HEK293T (cell line): ENCODE results near the gene TMCO5A.

Experiments used
- CTCF ChIA-PET: fragments of 350-600 bp; formaldehyde crosslinking; extraction: SDS; loops from one replicate; lab custom pipeline; 2021; ENCODE audit warnings: antibody characterized with exemption, inconsistent platforms; lab: Yijun Ruan, JAX
- POLR2A ChIA-PET: fragments of 350-600 bp; formaldehyde crosslinking; extraction: SDS; loops from one replicate; lab custom pipeline; 2020; ENCODE audit warnings: antibody characterized with exemption, inconsistent platforms; lab: Yijun Ruan, JAX
- DNase-seq: peaks from one replicate; pipeline ENCODE4 v3.0.0; 2012; ENCODE audit warnings: mixed read lengths; ENCODE audit errors: extremely low spot score
- ARNT ChIP-seq: fragments of 450-650 bp; IDR thresholded peaks from 2 replicates; pipeline ENCODE4 v1.6.1; 2017; ENCODE audit warnings: mild to moderate bottlenecking
- BHLHE40 ChIP-seq: fragments of 450-650 bp; IDR thresholded peaks from 2 replicates; pipeline ENCODE4 v1.6.1; 2016; ENCODE audit warnings: mild to moderate bottlenecking, moderate library complexity, borderline replicate concordance
- CTBP1 ChIP-seq: fragments of 450-650 bp; IDR thresholded peaks from 2 replicates; pipeline ENCODE4 v1.6.1; 2016; ENCODE audit warnings: borderline replicate concordance
- ELF4 ChIP-seq: fragments of 450-650 bp; IDR thresholded peaks from 2 replicates; pipeline ENCODE4 v1.6.1; 2017; ENCODE audit warnings: antibody characterized with exemption
- FOXA1 ChIP-seq: fragments of 450-650 bp; IDR thresholded peaks from 2 replicates; pipeline ENCODE4 v1.6.1; 2016; ENCODE audit warnings: mild to moderate bottlenecking
- FOXK2 ChIP-seq: fragments of 450-650 bp; IDR thresholded peaks from 2 replicates; pipeline ENCODE4 v1.6.1; 2016; ENCODE audit warnings: mild to moderate bottlenecking
- FOXM1 ChIP-seq: fragments of 450-650 bp; IDR thresholded peaks from 2 replicates; pipeline ENCODE4 v1.6.1; 2017; ENCODE audit warnings: mild to moderate bottlenecking, borderline replicate concordance
- HDGF ChIP-seq: fragments of 450-650 bp; IDR thresholded peaks from 2 replicates; pipeline ENCODE4 v1.6.1; 2017; ENCODE audit warnings: antibody characterized with exemption, borderline replicate concordance
- L3MBTL2 ChIP-seq: fragments of 450-650 bp; conservative IDR thresholded peaks from 2 replicates; pipeline ENCODE4 v1.6.1; 2016; ENCODE audit warnings: mild to moderate bottlenecking
- LEF1 ChIP-seq: fragments of 450-650 bp; IDR thresholded peaks from 2 replicates; pipeline ENCODE4 v1.6.1; 2017; ENCODE audit warnings: mild to moderate bottlenecking, borderline replicate concordance
- NFRKB ChIP-seq: fragments of 450-650 bp; IDR thresholded peaks from 2 replicates; pipeline ENCODE4 v1.6.1; 2016; ENCODE audit warnings: mild to moderate bottlenecking, moderate library complexity
- PKNOX1 ChIP-seq: fragments of 450-650 bp; IDR thresholded peaks from 2 replicates; pipeline ENCODE4 v1.6.1; 2016
- SP1 ChIP-seq: fragments of 450-650 bp; IDR thresholded peaks from 2 replicates; pipeline ENCODE4 v1.6.1; 2017
- SUZ12 ChIP-seq: fragments of 450-650 bp; IDR thresholded peaks from 2 replicates; pipeline ENCODE4 v1.6.1; 2016; ENCODE audit warnings: mild to moderate bottlenecking
- TARDBP ChIP-seq: fragments of 450-650 bp; IDR thresholded peaks from 2 replicates; pipeline ENCODE4 v1.6.1; 2016
- ZNF384 ChIP-seq: fragments of 450-650 bp; IDR thresholded peaks from 2 replicates; pipeline ENCODE4 v1.6.1; 2016

The TMCO5A gene

GRCh38 chr15:37926136-37926535 lies 8.3 kb upstream of the TMCO5A start:
- ChIA-PET POLR2A (no interaction called here), CTCF (no interaction called here)
- TF ChIP-seq NFRKB, result no peak
- DNase-seq, result no peak

GRCh38 chr15:37929238-37929637 lies 5.2 kb upstream of the TMCO5A start:
- TF ChIP-seq LEF1, result no peak
- no peak for TF ChIP-seq SP1
- TF ChIP-seq FOXM1, result no peak
- TF ChIP-seq CTBP1, result no peak
- TF ChIP-seq FOXA1, result no peak
- TF ChIP-seq BHLHE40, result no peak
- TF ChIP-seq NFRKB, result no peak
- TF ChIP-seq ARNT, result no peak
- no peak for TF ChIP-seq ZNF384
- no peak for TF ChIP-seq PKNOX1
- no peak for TF ChIP-seq SUZ12
- TF ChIP-seq L3MBTL2, result no peak
- TF ChIP-seq FOXK2, result no peak
- TF ChIP-seq ELF4, result no peak
- no peak for TF ChIP-seq HDGF
- TF ChIP-seq TARDBP, result no peak
- ChIA-PET CTCF (no interaction called here), POLR2A (no interaction called here)
- DNase-seq, result no peak

- ChIA-PET POLR2A (no interaction called here), CTCF (no interaction called here)
Measured at GRCh38 chr15:37931321-37931720, 3.1 kb upstream of the TMCO5A start.

GRCh38 chr15:37931868-37932267 lies 2.6 kb upstream of the TMCO5A start:
- ChIA-PET CTCF (no interaction called here), POLR2A (no interaction called here)
- DNase-seq, result no peak
- no peak for TF ChIP-seq HDGF
- no peak for TF ChIP-seq TARDBP
- TF ChIP-seq ARNT, result no peak
- TF ChIP-seq ZNF384, result no peak
- TF ChIP-seq L3MBTL2, result no peak
- no peak for TF ChIP-seq BHLHE40
- TF ChIP-seq NFRKB, result no peak
- TF ChIP-seq ELF4, result no peak
- TF ChIP-seq PKNOX1, result no peak
- TF ChIP-seq CTBP1, result no peak
- TF ChIP-seq FOXA1, result no peak
- TF ChIP-seq SP1, result no peak
- no peak for TF ChIP-seq SUZ12
- no peak for TF ChIP-seq LEF1
- TF ChIP-seq FOXK2, result no peak
- no peak for TF ChIP-seq FOXM1

More at GRCh38 chr15:37931321-37931720, 3.1 kb upstream of the TMCO5A start:
- no peak for DNase-seq
- no peak for TF ChIP-seq PKNOX1
- TF ChIP-seq FOXK2, result no peak
- TF ChIP-seq HDGF, result no peak
- no peak for TF ChIP-seq ARNT
- TF ChIP-seq SUZ12, result no peak
- no peak for TF ChIP-seq L3MBTL2
- no peak for TF ChIP-seq NFRKB
- no peak for TF ChIP-seq LEF1
- TF ChIP-seq ZNF384, result no peak
- TF ChIP-seq FOXM1, result no peak
- TF ChIP-seq CTBP1, result no peak
- no peak for TF ChIP-seq BHLHE40
- TF ChIP-seq ELF4, result no peak
- TF ChIP-seq TARDBP, result no peak
- TF ChIP-seq SP1, result no peak
- no peak for TF ChIP-seq FOXA1

- CTCF ChIA-PET, result no interaction called here
Measured at GRCh38 chr15:37932549-37932948, 1.9 kb upstream of the TMCO5A start.

More at GRCh38 chr15:37932549-37932948, 1.9 kb upstream of the TMCO5A start:
- no peak for DNase-seq
- POLR2A ChIA-PET, result no interaction called here
- TF ChIP-seq PKNOX1 (no peak), CTBP1 (no peak), FOXA1 (no peak), ELF4 (no peak), ARNT (no peak), HDGF (no peak), ZNF384 (no peak), FOXK2 (no peak), BHLHE40 (no peak), L3MBTL2 (no peak), NFRKB (no peak), SP1 (no peak), LEF1 (no peak), FOXM1 (no peak), SUZ12 (no peak), TARDBP (no peak)
